ENCODE results near the gene HEXIM1.

DNA sequence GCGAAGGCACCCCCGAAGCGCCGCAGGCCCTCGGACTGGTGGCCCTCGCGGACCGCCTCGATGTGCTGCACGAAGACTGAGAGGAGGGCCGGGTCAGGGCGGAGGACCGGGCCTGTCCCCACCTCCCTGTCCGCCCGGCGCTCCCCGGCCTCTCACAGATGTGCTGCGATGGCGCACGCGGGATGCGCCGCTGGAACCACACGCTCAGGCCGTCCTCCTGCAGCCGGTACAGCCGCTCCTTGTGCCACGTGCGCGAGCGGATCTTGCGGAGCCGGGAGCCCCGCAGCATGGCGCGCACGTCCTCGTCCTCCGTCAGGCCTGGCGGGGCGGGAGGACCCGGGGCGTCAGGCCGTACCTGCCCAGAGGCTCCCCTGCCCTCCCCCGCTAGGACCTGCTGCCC, 27.2 kb upstream of the HEXIM1 start:
- TF ChIP-seq POLR2A (IDR thresholded peaks at IDR 0.05) (no peak), EP300 (IDR thresholded peaks at IDR 0.05) (no peak)
- TF ChIP-seq, protein P1, sequence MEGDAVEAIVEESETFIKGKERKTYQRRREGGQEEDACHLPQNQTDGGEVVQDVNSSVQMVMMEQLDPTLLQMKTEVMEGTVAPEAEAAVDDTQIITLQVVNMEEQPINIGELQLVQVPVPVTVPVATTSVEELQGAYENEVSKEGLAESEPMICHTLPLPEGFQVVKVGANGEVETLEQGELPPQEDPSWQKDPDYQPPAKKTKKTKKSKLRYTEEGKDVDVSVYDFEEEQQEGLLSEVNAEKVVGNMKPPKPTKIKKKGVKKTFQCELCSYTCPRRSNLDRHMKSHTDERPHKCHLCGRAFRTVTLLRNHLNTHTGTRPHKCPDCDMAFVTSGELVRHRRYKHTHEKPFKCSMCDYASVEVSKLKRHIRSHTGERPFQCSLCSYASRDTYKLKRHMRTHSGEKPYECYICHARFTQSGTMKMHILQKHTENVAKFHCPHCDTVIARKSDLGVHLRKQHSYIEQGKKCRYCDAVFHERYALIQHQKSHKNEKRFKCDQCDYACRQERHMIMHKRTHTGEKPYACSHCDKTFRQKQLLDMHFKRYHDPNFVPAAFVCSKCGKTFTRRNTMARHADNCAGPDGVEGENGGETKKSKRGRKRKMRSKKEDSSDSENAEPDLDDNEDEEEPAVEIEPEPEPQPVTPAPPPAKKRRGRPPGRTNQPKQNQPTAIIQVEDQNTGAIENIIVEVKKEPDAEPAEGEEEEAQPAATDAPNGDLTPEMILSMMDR (IDR thresholded peaks at IDR 0.05), result no peak

All from tibial nerve (tissue), 4 donors.